ENCODE measurements around the gene SSH2. TPM values are rescaled to one million over a fixed set of nuclear protein-coding genes. Genes with fewer than 3 reads are reported as not detected.
A peak's percentile ranks its signal among the peaks of the same experiment; 100 is the strongest.

The SSH2 gene
- total and polyA plus RNA-seq, 9 of the 15 experiments (the other 6 are each of a cell fraction or from before 2014, with no cell fraction given): 3.9 to 16.1 (median 10.2) TPM

DNA sequence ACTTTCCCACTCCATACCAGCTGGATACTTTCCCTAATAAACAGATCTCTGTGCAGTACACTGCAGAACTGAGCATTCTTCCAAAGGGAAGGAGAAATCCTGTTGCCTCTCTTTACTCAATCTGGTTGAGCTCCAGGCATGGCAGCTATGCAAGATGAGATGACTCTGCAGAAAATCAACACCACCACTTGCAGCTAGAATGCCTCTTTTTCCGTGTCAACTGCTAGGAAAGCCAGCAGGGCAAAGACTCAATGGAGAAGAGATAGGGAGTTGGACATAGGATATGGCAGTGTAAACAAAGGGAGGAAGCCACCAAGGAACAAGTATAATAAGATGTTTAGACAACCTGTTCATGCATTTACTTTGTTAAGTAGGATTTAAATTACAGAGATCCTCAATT lies 266.9 kb downstream of the SSH2 start:
- intact Hi-C loops (cut with micrococcal nuclease) (no loop called here), in situ Hi-C loops (cut with MboI) (no loop called here)
- H3K9ac ChIP-seq (ENCODE audit: insufficient read depth in 1 of 2, low read depth in 2 of 2, low read length in 2 of 2): no peak overlapping the region
- H3K4me2 ChIP-seq (ENCODE audit: insufficient read depth, low read length): peak overlapping the region; percentile 22
- H3K9me3 ChIP-seq (replicated peaks; ENCODE audit: control insufficient read depth, insufficient read depth, low read depth, low read length): no peaks in the 10 kb centered on the region
- H3K36me3 ChIP-seq (ENCODE audit: control insufficient read depth, insufficient read depth, low read length): peaks cover 10% of the 10 kb centered on the region; the same call in 2 of the 3 replicates
- H3K9me1 ChIP-seq (ENCODE audit: control insufficient read depth, insufficient read depth, low read length): no peaks in the 10 kb centered on the region
- no peaks in the 10 kb centered on the region for H3K27me3 ChIP-seq (ENCODE audit: control insufficient read depth in 2 of 2, insufficient read depth in 2 of 2, low read length in 2 of 2)
- DNase-seq (ENCODE audit: extremely low read depth in 1 of 4, low spot score in 3 of 4) (peak in 2 of 4 experiments; percentile 48 to 69), FAIRE-seq (peak; percentile 85), ATAC-seq (peak; percentile 79)
- peaks cover 10 to 45% of the 10 kb centered on the region in 2 experiments for H3K4me1 ChIP-seq (replicated peaks in 1 of 2; ENCODE audit: control insufficient read depth in 2 of 2, insufficient read depth in 2 of 2, low read length in 2 of 2)
- H2AFZ ChIP-seq (ENCODE audit: low read depth, low read length): no peak overlapping the region
- ChIA-PET CTCF (ENCODE audit: low intra/inter-chr PET ratio) (no interaction called here), POLR2A (interaction anchor here (0.8 to 1.0 kb wide), 4 partner anchors 8 to 36 kb away, joined by 3 to 6 read pairs (median 4); no protein-coding TSS in a partner anchor)
- no peak overlapping the region for H3K4me3 ChIP-seq
- 0% methylated on average over 1 of the region's 1 CpG for WGBS (ENCODE audit: insufficient coverage, low coverage, missing lambda C conversion rate)
- no peaks in the 10 kb centered on the region for H4K20me1 ChIP-seq (replicated peaks; ENCODE audit: control insufficient read depth, insufficient read depth, low read length)
- H3K79me2 ChIP-seq (ENCODE audit: control insufficient read depth, insufficient read depth, low read length): no peaks in the 10 kb centered on the region
- no TSS peak for BruUV-seq (replicated peaks)
- peak overlapping the region; percentile 40; the same call in 2 of the 3 replicates for H3K27ac ChIP-seq (ENCODE audit: extremely low read depth, low read depth, low read length)
- TF ChIP-seq NELFE (IDR thresholded peaks at IDR 0.05; ENCODE audit: insufficient read depth, insufficient read length) (no peak), GATAD2A (IDR thresholded peaks at IDR 0.05) (peak; percentile 17; the same call in 1 of the 2 replicates), CREB3L1 (IDR thresholded peaks at IDR 0.05; ENCODE audit: borderline replicate concordance, low read depth) (no peak), MEIS2 (IDR thresholded peaks at IDR 0.05; ENCODE audit: partially characterized antibody) (no peak), CXXC5 (CRISPR knock-in tag; IDR thresholded peaks at IDR 0.05) (0 out of 2 replicates have a peak, but pooled peaks have one; percentile 26), SMC3 (conservative IDR thresholded peaks at IDR 0.05; ENCODE audit: insufficient read depth, low read depth, low read length) (no peak), DPF2 (IDR thresholded peaks at IDR 0.05) (peak; percentile 72), ZNF384 (IDR thresholded peaks at IDR 0.05; ENCODE audit: low read depth, low read length) (no peak), GATA2 (CRISPR knock-in tag; IDR thresholded peaks at IDR 0.05) (no peak), YBX1 (IDR thresholded peaks at IDR 0.05) (no peak), JUND (IDR thresholded peaks at IDR 0.05; ENCODE audit: borderline replicate concordance, low read depth, low read length) (no peak), JUND (tag; IDR thresholded peaks at IDR 0.05; ENCODE audit: borderline replicate concordance, low read depth, low read length) (0 out of 3 replicates have a peak, but pooled peaks have one; percentile 17), ETV1 (tag; conservative IDR thresholded peaks at IDR 0.05; ENCODE audit: low read depth) (no peak), SMARCA4 (IDR thresholded peaks at IDR 0.05) (peak; percentile 67), MYC (IDR thresholded peaks at IDR 0.05; ENCODE audit: low read depth, low read length) (no peak), MYC (CRISPR knock-in tag; IDR thresholded peaks at IDR 0.05; ENCODE audit: borderline replicate concordance, low read depth) (no peak), MCM7 (IDR thresholded peaks at IDR 0.05) (no peak), ZNF134 (CRISPR knock-in tag; conservative IDR thresholded peaks at IDR 0.05) (no peak), ERF (CRISPR knock-in tag; IDR thresholded peaks at IDR 0.05) (no peak), LEF1 (IDR thresholded peaks at IDR 0.05) (no peak)
- TF ChIP-seq, protein P1, sequence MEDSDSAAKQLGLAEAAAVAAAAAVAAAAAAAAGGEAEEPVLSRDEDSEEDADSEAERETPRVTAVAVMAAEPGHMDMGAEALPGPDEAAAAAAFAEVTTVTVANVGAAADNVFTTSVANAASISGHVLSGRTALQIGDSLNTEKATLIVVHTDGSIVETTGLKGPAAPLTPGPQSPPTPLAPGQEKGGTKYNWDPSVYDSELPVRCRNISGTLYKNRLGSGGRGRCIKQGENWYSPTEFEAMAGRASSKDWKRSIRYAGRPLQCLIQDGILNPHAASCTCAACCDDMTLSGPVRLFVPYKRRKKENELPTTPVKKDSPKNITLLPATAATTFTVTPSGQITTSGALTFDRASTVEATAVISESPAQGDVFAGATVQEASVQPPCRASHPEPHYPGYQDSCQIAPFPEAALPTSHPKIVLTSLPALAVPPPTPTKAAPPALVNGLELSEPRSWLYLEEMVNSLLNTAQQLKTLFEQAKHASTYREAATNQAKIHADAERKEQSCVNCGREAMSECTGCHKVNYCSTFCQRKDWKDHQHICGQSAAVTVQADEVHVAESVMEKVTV (CRISPR knock-in tag; IDR thresholded peaks at IDR 0.05): no peak
- TF ChIP-seq, protein P2, sequence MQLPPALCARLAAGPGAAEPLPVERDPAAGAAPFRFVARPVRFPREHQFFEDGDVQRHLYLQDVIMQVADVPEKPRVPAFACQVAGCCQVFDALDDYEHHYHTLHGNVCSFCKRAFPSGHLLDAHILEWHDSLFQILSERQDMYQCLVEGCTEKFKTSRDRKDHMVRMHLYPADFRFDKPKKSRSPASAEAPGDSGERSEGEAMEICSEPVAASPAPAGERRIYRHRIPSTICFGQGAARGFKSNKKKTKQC (CRISPR knock-in tag; IDR thresholded peaks at IDR 0.05): no peak
